Activated naive CD4-positive, alpha-beta T cell treated with Interleukin-2 at 50 U/mL for 16 hours (primary cell): ENCODE data around the gene GP1BB.
A peak's percentile ranks its signal among the peaks of the same experiment; 100 is the strongest.

Experiments
- DNase-seq: peaks from one replicate; pipeline ENCODE4 v3.0.0-alpha.2; 2020

Gene GP1BB

DNA sequence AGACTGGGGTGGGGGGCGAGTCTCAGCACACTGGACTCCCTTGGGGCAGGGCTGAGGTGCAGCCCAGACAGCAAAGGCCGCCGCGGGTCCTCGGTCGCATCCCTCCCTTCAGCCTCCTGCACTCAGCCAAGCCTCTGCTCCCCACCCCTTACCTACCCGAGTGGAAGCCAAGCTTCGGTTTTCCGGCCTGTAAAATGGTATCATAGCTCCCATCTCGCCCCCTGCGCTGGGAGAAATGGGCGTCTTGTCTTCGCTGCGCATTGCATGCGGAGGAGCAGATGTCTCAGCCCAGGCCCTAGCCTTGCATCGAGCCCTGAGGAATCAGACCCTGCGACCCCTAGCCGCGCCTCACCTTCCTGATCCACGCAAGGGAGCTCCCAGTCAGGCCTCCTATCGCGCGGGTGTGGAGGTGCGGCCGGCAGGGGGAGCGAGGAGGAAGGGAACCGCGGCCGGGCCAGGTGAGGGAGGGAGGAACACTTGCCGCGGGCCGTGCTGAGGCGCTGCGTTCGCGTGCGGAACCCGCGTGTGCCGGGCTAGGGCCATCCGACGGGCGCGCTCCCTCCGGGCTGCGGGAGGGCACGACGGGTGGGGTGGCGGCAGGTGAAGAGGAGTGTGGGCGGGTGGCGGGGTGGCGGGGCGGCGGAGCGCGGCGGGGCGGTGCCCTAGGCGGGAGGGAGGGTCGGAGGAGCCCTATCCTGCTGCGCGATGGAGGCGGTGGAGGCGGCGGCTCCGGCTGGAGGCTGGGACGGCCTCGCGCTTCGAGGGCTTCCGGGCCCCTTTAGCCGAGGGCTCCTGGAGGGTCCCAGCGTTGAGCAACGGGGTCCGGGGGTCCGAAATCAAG lies 33.2 kb downstream of the GP1BB start:
- DNase-seq, result peak; percentile 69

DNA sequence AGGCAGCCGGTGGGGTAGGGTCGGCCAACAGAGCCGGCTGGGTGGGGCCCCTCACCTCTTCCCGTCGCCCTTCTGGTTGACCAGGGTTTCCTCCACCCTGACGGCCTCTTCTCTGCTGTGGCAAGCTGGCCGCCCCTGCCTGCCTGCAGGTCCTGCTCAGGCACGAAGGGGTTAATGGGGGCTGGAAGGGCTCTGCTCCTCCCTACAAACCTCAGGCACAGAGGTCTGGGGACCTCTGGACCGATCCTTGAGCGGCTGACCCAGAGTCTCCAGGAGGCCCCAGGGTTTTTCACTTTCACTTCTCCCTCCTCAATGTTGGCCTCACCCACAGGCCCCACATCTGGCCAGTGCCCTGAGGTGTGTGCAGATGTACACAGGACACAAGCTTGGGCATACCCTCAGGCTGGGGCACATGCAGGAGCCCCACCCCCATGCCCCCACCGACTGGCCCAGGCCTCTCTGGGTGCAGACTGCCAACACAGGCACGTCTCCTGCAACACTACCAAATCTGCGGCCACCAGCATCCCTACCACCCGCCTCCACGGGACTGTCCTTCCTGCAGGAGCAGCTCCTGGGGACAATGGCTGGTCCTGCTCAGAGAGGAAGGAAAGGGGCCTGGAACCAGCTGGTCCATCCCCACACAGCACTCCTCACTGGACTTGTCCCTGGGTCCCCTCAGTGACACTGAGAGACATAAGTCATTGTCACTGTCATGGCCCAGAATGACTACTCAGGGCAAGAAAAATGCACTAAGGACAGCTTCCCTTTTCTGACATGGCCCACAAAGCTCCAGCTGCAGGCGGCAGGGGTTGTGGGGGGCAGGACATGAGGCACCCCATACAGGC lies 34.0 kb downstream of the GP1BB start:
- DNase-seq, result no peak

DNA sequence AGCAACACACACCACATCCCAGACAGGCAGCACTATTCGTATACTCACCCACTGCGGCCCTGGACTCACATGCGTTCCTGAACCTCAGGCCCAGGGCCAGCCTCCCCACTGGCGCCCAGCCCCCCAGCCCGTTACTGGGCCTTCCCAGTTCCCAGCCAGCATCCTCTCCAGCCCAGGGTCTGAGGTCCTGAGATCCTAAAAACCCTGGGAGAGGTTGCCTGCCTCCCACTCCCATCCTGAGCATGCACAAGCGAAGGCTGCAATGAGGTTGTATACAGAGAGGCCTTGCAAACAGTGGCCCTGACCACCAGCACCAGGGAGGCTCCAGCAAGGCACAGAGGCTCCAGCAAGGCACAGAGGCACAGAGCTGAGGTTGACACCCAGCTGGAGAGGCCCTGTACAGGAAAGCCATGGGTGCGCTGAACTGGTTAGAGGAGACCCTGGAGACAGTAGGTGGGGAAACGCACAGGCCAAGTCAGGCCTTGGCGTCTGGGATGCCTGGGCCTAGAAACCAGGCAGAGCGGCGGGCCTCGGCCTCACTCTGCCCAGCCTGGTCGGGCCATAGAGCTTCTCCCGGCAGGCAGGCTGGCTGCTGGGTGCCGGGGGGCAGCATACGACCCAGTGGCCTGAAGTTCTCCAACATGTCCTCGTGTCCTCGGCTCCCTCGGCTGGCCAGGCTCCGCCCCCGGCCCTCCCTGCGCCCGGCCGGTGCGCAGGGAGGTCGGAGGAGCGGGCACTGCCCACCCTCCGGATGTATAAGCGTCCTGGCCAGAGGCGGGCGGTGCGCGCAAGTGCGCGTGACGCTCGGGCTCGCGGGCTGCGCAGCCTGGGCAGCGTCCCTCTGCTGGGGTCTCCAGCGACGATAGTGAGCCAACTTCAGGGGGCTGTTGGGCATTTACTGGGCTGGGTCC lies 34.9 kb downstream of the GP1BB start:
- no peak for DNase-seq

DNA sequence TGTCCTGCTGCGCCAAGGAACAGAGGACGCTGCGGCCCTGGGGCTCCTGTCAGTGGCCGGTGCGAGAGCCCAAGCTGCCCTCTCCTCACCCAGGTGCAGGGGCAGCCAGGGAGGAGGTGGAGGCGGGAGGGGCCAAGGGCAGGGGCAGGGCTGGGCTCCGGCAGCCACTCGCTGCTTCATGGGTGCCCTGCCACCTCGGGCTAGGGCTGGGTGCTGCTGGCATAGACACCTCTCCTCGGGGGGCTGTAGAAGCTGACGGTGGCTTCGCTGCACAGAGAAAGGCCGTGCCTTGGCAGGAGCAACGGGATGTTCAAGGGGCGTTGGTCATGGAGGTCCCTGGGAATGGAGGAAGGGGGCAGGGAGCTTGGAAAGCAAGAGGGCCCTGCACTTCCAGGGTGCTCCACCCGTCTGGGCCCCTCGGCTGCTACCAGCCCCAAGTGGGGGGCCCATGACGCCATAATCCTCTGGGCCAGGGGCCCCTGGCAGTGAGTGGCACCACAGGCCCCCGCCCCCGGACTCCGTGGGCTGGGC lies 35.6 kb downstream of the GP1BB start:
- DNase-seq, result no peak

DNA sequence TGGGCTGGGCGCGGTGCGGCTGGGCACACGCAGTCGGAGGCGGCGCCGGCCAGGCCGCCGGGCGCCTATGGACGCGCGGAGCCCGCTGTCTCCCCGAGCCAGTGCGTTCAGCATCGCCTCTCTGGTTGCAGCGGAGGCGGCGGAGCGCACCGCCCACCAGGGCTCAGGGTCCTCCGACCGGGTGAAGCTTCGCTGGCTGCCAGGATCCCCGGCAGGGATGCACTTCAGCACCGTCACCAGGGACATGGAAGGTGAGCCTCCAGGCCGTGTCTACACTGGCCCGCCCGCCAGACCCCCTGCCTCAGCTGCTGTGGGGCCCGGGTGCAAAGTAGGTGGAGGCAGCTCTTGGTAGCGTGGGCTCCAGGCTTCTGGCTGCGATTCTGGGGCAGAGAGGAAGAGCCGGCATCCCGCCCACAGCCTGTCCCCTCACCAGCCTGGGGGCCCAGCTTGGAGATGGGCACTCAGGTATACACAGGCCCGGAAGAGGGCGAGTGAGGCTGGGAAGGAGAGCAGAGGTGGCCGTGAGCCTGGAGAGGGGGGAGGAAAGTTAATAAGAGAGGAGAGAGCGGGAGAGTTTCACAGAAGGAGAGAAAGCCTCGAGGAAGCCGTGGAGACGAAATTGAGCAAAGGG lies 36.2 kb downstream of the GP1BB start:
- DNase-seq, result no peak

DNA sequence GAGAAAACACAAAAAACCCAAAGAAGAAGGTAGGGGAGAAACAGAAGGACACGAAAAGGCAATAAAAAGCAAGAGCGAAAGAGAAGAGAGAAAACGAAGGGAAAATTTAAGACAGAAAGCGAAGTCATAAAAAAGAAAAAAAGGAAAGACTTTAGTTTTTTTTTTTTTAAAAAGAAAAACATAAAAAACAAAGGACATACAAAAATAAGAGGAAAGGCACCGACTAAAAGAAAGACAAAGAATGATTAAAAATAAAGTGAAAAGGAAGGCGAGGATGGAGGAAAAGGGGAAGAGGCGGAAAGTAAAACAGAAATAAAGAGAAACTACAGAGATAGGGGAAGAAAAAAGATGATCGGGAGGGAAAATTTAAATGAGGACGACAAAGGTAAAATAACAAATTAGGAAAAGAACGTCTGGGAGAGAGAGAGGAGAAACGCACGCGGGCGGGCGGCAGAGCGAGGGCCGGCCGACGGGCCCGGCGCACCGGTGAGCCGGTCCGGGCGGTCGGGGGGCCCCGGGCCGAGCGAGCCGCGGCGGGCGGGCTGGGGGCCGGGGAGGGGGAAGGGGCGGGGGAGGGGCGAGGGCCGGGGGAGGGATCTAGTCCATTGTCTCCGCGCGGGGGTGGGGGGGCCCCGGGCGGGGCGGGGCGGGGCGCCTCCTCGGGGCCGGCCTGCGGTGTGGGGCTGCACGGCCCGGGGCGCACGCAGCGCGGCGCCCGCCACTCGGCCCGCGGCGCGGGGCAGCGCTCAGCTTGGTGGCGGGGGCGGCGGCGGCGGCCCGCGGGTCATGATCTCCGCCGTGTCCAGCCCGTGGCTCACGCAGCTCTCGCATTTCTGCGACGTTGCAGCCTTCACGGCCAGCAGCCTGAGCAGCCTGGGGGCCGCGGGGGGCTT lies 37.0 kb downstream of the GP1BB start, which contains the start of gene TBX1:
Gene TBX1, plus strand, starts transcription at position 721 of the 893 bp plus-strand sequence. Its CDS starts 66 bp downstream, at position 787.
- no peak for DNase-seq

DNA sequence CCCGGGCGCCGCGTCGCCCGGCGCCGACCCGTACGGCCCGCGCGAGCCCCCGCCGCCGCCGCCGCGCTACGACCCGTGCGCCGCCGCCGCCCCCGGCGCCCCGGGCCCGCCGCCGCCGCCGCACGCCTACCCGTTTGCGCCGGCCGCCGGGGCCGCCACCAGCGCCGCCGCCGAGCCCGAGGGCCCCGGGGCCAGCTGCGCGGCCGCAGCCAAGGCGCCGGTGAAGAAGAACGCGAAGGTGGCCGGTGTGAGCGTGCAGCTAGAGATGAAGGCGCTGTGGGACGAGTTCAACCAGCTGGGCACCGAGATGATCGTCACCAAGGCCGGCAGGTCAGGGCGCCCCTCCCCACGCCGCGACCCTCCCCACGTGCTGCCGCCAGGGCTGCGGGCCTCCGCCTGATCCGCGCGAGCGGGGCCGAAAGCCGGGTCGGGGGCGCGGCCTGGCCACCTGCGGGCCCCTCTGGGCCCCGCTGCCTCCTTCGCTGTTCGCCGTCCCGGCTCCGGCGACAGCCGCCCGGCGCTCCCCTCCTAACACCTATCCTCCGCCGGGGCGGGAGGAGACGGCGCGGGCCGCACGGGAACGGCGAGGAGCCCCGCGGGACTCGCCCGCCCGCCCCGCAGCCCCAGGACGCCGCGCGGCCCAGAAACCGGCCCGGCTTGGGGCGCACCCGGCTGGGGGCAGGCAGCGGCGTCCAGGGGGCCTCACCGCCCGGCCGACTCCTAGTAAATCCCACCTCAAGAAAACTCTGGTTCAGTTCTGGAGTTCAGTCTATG lies 37.8 kb downstream of the GP1BB start:
- no peak for DNase-seq

DNA sequence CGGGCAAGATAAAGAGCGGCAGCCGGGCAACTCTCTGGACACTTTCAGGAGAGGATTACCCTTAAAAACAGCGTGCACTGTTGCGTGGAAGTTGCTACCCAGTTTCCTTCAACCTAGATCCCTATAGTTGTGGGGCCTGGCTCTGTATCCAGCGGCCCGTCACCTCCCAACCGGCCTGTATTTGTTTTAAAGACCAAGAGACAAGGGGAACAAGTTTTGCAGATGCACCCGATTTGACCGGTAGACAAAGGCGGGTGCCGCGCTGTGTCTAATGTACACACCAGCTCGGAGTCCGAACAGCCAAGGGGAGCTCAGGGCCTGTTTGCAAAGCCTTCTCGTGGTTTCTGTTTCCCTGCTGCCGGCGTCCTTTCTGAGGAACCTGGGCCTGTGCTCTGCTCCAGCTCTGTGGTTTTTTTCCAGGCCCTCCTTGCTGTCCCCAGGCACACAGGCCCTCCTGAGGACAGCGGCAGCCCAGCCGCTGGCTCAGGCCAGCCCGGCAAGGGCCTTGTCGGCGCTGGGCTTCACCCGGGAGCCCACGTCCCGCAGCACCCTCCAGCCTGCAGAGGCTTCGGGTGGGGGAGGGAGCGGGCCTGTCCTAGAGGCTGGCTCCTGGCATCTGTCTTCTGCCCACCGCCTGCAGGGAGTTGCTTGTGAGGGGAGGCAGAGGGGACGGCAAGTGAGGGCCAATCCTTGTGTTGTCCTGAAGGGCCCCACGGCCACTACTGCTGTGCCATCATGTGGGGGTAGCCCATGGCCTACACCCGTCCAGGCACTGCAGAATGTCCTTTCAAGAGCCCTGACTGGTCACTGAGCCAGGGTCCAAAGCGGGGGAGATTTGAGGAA lies 38.6 kb downstream of the GP1BB start:
- DNase-seq, result no peak

DNA sequence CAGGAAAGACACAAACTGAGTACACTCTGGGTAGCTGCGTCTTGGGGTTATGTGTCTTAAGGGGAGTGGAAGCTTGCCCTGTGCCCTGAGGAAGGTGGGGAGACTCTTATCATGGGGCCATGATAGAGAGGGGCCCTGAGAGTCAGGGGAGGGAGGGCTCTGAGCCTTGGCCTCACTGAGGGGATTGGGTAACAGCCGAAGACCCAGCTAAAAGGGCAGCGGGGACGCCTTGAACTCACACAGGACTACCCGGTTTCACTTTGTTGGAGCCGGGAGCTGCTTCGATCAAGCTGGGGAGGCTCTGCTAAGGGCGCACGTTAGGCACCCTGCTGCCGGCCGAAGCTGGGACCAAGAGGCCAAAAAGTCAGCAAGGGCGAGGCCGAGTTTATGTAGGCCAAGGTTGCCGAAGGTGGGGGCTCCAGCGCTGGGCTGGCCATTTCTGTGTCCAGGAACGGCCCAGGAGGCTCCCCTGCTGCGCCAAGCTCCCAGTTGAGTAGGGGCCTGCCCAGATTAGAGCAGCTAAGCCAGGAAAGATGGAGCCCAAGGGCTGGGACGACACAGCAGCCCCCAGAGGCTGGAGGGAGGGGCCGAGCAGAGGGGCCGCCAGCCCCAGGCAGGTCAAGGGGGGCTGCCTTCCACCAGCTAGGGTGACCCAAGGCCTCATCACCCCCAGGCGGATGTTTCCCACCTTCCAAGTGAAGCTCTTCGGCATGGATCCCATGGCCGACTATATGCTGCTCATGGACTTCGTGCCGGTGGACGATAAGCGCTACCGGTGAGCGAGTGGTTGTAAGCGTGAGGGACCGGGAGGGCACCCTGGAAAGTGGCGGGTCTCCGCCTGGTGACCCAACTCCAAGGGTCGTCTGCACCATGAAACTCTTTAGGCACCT lies 39.5 kb downstream of the GP1BB start:
- DNase-seq, result no peak

DNA sequence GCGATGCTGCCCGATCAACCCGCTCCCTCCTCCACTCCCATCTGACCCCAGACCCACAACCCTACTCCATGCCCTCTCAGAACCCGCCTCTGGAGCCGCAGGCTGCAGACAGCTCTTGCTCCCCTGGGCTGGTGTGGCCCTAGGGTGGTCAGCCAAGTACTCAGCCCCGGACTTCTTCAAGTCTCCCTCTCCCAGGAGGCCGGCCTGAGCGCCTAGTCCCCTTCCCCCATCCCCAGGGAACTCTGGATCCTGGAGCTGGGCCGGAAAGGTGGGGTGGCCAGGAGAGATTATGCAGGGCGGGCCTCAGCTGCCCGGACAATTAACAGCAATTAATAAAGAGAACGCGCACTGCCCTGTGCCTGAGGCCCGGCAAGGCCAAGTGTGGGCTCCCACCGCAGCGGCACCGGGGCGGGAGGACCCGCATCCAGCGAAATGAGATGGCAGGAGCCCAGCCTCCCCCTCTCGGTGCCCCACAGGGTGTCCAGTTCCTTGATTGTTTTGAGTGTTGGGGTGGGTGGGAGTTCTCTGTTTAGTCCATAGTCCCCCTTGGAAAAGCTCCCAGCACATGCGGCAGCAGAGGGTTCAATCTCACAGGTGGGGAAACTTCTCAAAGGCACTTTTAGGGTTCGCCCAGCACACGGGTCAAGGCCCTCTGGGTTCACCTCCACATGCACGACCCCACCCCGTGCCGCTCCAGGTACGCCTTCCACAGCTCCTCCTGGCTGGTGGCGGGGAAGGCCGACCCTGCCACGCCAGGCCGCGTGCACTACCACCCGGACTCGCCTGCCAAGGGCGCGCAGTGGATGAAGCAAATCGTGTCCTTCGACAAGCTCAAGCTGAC lies 40.3 kb downstream of the GP1BB start:
- DNase-seq, result no peak

DNA sequence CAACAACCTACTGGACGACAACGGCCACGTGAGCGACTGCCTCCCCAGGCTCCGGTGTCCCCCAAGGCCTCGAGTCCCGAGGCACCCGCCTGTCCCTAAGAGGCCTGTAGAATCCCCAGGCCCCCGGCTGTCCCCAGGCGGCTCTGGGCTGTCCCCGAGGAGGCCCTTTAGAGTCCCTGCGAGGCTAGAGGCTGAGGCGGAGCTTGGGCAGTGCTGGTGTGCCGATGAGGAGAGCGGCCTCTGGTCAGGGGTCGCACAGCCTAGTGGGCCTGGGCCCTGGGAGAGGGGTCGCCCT lies 40.9 kb downstream of the GP1BB start:
- no peak for DNase-seq

DNA sequence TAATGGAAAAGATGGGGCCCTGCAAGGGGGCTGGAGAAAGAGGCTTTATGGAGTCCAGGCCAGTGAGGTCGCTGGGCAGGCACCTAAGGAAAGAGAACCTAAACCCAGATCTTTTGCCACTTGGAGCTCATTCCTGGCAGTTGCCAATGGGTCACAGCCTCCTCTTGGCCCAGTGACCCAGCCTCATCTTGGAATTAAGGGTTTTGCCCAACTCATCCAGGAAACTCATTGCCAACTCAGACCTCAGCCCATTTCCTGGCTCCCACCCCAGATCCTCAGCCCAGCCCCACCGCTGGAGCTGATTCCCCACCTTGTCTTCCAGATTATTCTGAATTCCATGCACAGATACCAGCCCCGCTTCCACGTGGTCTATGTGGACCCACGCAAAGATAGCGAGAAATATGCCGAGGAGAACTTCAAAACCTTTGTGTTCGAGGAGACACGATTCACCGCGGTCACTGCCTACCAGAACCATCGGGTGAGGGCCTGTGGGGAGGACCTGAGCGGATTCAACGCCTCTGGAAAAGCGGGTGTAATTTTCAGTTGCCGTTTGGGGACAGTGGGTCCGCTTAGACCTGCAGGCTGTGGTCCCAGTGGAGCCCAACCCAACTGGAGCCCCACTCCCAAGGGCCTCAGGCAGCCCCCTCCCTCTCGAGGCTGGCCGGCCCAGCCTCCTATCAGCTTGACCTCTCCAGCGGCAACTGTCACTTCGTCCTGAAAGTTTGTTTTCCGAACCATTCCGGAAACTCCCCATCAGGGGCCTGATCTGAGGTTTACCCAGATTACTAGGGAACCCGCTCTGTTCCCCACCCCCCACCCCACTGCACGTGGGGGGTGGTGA lies 41.5 kb downstream of the GP1BB start:
- DNase-seq, result no peak

DNA sequence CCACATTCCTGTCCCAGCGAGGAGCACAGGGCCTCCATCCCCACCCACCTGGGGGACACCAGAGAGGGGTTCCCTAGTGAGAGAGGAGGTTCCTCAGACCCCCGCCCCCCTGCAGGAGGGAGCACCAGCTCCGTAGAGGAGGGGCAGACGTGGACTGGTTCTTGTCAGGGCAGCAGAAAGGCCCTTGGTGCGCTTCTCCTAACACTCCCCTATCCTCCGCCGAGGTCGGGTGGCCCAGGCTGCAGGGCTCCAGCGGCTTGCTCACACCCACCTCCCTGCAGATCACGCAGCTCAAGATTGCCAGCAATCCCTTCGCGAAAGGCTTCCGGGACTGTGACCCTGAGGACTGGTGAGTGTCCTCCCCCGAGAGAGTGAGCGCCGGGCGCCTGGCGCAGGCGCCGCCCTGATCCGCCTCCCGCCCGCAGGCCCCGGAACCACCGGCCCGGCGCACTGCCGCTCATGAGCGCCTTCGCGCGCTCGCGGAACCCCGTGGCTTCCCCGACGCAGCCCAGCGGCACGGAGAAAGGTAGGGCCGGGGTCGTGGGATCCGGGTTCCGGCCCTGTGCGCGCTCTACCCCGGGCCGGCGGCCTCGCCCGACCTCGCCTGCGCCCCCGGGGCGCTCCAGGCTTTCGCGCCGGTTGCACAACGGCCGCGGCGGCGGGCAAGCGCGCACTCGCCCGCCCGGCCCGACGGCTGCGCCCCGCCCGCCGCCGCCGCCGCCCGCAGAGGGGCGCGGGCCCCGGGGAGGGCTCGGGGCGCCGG lies 42.3 kb downstream of the GP1BB start:
- no peak for DNase-seq

DNA sequence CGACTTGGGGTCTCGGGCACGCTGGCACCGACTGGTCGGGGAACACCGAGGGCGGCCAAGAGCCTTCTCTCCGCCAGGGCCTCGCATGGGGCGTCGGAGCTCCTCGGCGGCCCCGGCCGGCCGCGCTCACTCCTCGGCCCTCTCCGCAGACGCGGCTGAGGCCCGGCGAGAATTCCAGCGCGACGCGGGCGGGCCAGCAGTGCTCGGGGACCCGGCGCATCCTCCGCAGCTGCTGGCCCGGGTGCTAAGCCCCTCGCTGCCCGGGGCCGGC lies 42.8 kb downstream of the GP1BB start:
- DNase-seq, result no peak

DNA sequence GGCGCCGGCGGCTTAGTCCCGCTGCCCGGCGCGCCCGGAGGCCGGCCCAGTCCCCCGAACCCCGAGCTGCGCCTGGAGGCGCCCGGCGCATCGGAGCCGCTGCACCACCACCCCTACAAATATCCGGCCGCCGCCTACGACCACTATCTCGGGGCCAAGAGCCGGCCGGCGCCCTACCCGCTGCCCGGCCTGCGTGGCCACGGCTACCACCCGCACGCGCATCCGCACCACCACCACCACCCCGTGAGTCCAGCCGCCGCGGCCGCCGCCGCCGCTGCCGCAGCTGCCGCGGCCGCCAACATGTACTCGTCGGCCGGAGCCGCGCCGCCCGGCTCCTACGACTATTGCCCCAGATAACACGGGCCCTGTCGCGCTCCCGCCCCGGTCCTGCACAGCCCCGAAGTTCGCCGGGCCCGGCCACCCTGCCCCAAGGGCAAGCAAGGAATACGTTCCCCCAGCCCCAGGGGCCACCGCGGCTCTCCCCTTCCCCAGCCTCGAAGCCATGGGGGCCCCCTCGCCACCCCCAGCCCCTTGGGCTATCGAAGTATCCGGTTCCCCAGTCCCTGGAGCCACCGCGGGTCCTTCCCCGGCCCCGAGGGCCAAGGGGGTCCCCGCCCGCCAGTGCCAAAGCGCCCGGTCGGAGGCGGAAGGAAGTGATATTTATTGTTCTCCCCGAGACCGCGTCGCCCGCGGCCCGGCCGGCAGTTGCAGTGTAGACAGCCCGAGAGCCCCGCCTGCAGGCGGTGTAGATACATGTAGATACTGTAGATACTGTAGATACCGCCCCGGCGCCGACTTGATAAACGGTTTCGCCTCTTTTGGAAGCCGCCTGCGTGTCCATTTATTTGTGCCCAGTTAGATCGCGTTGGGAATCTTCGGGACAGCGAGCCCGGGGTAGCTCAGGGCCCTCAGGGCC lies 43.4 kb downstream of the GP1BB start:
- peak; percentile 46 for DNase-seq
